ENCODE measurements around the gene CNTNAP5.
A peak's percentile ranks its signal among the peaks of the same experiment; 100 is the strongest.

Gene CNTNAP5

DNA sequence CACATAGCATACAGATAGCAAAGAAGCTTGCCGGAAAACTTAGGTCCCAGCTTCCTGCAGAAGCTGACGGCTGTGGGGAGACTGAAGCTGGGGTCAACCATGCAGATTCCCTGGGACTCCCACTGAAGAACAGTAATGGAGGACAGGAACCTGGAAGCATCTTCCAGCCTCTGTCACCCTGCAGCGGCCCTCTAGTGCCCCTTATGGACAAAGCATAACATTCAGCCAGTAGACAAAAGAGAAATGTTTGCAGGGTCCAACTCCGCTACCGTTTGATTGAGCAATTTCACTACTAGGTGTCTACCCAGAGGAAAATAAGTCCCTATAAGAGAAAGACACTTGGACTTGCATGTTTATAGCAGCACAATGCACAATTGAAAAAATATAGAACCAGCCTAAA lies 460.6 kb downstream of the CNTNAP5 start:
- no peak for DNase-seq

DNA sequence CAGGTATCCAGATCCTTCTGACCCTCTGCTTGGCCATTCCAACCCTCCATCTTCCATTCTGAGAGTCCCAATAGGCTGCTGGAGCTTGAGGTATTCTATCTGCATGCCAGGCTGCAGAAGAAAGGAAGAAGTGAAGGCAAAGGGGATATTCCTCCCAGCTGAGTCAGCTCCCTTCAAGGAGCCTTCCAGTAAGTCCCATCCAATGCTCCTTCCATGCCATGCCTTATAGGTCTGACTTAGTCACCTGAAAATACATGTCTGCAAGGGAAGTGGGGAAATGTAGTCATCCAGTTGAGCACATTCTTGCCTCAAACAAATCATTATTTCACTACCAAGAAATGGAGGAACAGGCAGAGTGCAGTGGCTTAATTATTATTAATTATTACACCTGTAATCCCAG lies 464.6 kb downstream of the CNTNAP5 start:
- no peak for DNase-seq

DNA sequence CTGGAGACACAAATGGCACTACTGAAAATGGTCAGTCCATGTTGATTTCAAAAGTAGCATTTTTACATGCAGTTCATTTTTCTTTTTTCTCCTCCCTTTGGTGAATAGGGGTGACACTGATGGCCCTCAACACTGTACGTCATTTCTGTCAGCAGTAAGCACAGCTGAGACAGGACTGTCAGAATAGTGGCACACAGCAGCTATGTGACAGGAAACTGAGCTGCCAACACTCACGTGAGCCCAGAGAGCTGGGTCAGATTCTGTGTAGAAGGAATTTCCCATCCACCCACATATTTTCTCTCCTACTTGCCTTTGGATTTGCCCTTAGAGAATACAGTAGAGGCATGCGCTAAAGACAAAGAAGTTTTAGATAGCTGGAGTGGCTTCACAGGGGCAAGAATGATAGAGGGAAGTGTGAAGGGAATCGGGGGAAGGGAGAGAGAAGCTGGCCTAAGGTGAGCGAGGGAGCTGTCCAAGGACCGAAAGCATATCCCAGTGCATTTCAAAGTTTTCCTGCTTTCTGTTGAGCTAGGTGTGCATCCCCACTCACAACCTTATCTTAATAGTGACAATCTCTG lies 476.6 kb downstream of the CNTNAP5 start:
- no peak for DNase-seq

DNA sequence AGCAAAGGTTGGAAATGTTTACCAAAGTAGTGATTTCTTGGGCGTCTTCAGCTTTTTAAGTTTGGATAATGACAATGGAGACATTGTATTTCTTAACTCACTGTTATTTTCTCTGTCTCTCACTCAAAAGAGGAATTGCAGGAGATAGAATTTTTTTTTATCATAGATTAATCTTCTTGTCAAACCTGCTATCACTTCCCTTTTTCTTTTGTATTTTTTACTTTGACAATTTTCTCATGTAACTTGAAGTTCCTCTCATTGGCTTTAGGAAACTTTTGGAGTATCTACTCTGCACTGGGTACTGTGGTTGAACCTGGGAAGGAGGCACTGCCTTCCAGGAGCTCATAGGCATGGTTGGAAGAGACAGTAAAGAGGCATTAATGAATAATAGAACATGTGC lies 489.1 kb downstream of the CNTNAP5 start:
- no peak for DNase-seq

DNA sequence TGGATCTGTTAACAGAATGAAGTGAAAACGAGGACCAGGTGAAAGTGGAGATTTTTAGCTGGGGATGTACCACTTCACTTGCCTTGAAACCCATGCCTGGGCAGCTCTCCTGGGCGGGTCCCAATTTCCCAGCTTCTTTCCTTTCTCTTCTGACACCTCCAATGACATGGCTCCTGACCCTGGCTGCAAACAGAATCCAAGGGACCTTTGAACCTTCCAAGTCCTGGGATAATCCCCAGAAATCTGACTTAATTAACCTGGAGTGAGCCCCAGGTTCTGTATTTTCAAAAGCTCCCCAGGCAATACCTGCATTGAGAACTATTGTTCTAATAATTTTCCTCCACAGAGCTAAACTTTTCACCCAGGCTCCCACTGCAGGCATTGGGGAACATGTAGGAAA lies 495.9 kb downstream of the CNTNAP5 start:
- DNase-seq, result no peak

DNA sequence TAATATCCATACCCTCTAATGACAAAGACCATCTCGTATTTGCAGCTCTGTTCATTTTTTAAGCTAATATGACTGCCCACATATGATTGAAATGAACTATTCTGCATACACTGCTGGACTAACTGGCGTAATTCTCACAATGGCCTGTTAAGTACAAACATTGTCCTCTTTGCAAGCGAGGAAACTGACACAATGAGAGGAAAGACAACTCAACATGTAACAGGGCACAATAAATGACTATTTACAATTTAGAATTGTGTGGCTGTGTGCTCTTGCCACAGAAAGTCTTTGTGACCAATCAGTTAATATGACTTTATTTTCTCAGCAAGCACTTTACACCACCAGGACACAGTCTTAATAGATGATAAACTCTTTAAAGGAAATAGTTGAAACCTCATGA lies 498.0 kb downstream of the CNTNAP5 start:
- no peak for DNase-seq

DNA sequence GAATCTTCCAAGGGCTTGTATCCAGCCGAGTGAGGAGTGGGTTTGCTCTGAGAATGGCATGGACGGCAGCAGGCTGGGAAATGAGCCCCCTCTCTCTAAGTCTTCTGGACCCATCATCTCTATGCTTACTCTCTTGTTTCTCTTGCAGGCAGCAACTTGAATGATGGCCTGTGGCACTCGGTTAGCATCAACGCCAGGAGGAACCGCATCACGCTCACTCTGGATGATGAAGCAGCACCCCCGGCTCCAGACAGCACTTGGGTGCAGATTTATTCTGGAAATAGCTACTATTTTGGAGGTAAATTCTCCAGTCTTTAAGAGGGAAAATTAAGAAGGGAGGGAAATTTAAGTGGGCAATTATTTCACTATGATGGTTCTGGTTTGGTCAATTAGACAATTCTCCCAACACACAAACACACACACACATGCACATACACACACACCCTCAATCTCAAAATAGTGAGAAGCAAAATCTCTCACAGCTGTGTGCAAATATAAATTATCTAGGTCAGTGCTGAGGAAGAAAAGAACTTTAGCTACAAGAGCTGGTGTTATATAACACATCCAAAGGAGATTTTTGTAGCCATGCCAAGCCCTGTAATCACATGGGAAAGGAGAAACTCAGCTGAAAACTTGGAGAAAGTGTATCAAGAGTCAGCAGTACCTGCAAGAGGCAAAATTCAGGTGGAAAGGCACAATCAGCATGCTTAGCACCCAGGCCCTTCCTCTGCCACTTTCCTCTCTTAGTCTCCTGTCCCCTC lies 499.2 kb downstream of the CNTNAP5 start:
- peak in 1 of 2 donors; percentile 23 for DNase-seq

DNA sequence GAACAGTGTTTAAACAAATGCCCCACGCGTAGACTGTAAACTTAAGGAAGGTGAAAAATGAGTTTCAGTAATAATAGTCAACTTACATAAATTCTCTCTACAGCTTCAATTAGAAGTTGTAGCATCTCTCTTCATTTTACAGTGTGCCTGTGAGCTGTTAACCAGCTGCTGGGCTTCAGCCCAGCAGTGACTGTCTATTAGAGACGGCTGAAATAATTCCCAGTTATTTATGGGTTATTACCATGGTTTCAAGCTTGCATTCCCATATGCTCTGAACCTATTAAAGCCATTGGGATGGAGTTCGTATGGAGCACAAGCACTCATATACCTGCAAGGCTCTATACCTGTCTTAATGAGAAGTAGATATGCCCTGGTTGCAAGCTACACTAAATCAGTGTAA lies 501.1 kb downstream of the CNTNAP5 start:
- no peak for DNase-seq

DNA sequence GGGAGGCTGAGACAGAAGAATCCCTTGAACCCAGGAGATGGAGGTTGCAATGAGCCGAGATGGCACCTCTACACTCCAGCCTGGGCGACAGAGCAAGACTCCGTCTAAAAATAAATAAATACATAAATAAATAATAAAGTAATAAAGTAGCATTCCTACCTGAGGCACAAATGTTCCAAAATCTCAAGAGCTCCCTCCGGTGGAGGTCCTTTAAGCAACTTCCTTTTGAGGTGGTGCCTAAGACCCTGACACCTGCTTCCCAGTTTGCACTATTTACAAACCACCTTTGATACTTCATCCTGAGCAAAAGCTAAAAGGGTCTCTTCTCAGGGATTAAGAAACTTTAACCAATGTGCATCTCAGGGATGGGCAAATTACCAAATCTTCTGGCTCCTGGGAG lies 505.1 kb downstream of the CNTNAP5 start:
- no peak for DNase-seq

DNA sequence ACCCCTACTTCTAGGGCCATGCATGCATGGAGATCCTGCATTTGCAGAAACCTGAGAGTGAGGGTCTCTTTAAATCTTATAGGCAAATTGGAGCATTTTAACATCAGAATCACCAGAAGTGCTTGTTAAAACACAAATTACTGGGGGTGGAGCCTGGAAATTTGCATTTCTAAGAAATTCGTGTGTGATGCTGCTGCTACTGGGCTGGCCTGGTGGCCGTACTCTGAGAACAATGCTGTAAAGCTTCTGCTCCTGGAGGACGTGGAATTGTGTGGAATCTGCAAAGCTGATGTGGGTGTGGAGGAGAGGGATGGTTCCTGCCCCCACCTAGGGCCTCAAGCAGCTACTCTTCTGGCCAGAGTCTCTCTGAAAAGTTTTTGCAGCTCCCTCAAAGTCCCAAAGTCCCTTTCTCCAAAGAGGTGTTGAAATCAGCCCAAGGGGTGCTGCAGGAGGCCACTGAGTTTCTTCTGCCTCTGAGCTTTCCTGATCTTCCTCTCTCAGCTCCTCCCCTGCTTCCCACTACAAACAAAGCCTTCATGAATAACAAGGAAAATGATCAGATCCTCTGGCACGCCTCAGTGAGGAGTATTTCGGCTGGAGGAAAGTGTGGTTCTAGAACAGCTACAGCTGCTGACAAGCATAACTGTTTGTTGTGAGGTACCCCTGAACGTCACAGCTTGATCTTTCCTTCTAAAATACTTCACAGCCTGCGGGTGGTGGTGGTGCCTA lies 508.3 kb downstream of the CNTNAP5 start:
- DNase-seq, result no peak

DNA sequence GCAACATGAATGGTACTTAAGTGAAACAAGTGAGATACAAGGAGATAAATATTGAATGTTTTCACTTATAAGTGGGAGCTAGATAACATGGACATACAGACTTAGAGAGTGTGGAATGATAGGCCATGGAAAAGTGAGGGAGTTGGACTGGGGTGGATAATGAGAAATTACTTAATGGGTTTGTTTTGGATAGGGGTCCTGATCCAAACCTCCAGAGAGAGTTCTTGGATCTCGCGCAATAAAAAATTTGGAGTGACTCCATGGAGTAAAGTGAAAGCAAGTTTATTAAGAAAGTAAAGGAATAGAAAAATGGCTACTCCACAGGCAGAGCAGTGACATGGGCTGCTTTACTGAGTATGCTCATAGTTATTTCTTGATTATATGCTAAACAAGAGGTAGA lies 508.9 kb downstream of the CNTNAP5 start:
- DNase-seq, result no peak

DNA sequence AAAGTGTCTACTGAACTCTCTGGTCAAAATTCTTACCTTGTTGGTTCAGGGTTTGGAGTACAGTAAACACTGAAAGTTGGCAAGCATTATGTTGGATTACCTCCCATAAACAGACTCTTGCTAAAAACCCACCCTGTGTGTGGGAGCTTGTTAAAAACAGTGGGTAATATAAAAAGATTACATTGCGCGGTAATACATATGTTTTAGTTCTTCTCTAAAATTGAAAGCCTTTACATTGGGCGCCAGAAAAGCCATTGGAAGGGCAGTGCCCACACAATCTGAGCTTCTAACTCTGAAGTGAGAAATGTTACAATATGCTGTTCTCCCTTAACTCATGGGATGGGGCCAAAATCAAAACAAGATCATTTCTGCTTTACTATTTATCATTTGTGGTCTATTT lies 510.7 kb downstream of the CNTNAP5 start:
- peak in 1 of 2 donors; percentile 39 for DNase-seq

DNA sequence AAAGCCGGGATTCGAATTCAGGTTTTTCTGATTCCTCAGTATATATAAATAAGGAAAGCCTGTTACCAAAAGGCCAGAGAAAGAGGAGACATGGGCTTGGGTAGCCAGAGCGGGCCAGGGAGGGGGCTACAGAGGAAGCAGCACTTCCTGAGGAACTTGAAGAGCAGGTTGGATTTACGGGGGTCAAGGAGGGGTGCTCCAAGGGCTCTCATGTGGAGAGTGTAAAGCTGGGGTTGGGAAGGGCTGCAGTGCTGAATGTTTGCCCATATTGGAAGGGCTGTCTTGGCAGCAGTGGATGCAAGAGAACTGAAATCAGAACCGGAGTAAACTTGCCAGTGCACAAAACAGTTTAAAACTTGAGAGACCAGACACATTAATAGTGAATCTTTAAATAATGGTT lies 511.5 kb downstream of the CNTNAP5 start:
- no peak for DNase-seq

DNA sequence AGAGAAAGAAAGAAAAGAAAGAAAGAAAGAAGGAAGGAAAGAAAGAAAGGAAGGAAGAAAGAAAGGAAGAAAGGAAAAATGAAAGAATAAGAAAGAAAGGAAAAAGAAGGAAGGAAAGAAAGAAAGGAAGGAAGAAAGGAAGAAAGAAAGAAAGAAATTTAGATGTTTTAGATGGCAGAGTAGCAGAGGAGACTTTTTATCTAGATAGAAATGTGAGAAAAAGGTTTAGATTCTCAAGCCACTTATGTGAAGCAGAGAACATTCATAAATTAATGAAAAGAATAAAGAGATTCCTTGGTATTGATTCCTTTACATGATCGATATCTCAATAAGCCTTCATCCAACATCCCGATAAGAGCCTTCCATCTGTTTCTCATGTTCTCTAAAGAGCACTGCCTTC lies 513.5 kb downstream of the CNTNAP5 start:
- no peak for DNase-seq

DNA sequence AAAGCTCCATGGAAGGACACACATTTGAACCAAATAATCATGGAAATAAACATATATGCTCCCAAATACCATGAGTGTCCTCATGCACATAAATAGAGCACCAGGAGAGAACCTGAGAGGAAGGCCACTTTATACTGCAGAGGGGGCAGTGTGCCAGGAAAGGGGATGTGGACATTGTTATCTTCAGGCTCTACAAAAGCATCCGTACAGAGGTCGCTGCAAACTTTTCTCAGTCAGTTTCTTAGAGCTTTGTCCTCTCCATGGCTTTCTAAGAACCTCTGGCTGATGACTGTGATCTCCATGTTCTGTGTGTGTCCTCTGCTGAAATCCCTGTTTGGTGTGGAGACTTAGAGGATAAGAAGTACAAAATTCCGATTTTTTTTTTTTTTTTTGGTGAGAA lies 515.7 kb downstream of the CNTNAP5 start:
- no peak for DNase-seq

DNA sequence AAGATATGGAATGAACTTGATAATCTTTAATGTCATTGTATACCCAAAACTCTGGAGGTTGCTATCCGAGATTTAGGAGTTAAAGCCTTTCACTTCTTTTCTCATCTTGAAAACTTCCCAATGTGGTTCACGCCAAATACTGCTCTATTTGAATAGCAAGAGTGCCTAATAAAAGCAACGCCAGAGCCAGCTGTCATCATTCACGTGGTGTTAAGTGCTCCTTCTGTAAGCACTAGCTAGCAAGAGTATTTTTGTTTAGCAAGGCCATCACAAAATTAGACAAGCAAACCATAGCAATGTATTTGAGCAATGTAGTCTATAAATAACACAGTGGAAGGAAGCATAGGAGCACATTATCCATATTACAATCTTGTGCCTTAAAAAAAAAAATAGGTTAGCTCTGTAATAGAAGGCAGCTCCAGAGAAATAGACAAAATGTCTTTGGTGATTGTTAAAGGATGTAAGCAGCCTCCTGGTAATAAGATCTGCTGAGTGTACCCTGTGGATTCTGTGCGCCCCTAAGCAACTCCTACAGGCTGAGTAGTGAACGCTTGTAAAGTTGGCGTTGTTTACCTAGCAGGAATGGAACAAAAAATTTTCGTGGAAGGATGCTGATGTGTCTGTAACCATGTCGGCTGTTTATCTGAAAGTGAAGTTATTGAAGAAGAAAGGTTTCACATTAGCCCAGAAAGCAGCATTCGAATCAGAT lies 518.0 kb downstream of the CNTNAP5 start:
- no peak for DNase-seq

DNA sequence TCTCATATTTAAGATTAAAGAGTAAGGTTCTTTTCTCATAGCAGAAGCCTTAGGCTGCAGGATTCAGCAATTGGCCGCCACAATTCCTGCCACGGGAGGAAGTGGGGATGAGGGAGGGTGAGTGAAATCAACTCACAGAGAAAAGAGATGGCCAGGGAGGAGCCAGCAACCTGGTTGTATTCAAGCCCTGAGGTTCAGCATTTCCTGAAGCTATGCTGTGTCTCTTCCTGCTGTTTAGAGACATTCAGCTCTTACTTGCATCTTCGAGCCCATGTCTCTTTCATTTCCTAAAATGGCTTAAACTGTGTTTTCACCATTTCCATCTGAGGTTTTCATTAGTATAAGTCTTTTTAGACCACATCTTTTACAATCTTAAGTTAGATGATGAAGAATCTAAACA lies 522.6 kb downstream of the CNTNAP5 start:
- no peak for DNase-seq

DNA sequence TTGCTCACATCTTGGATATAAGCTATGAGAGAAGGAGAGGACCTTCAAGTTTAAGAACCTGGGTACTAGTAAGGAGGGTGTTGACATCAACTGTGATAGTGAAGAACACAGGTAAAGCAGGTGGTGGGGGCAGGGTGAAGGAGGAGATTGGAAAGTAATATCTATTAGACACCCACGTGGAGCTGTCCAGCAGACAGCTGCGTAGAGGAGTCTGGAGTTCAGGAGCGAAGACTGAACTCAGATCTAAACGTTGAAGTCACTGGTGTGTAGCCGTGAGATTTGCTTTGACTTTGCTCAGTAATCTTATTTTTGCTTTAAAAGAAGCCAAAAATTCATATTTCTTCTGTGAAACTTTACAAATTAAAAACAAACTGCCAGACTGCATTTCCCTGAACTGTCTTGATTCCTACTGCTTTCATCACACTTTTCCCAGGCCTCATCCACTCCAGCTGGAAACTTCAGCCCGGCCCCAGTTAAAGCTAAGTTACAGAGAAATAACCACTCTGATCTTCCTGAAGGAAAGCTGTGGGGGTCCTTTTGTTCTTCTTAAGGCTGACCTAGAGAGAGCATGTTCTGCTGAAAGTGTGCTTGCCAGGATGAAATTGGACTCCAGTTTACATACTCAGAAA lies 533.3 kb downstream of the CNTNAP5 start:
- no peak for DNase-seq

DNA sequence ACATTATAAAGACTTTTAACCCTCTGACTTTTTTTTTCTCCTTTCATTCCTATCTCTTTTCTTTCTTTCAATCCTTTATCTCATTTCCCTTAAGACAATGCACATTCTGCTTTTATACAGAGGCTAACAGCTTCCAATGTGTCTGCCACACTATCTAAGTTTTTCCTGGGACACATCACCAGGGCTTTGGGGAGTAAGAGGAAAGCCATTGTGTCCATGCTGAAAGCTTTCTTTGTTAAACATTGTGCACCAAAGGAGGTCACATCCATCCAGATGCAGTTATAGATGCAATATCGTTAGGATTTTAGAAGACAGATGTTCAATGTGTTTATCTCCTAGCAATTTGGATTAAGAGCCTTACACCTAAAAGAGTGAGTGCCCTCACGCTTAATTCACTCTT lies 534.1 kb downstream of the CNTNAP5 start:
- no peak for DNase-seq

DNA sequence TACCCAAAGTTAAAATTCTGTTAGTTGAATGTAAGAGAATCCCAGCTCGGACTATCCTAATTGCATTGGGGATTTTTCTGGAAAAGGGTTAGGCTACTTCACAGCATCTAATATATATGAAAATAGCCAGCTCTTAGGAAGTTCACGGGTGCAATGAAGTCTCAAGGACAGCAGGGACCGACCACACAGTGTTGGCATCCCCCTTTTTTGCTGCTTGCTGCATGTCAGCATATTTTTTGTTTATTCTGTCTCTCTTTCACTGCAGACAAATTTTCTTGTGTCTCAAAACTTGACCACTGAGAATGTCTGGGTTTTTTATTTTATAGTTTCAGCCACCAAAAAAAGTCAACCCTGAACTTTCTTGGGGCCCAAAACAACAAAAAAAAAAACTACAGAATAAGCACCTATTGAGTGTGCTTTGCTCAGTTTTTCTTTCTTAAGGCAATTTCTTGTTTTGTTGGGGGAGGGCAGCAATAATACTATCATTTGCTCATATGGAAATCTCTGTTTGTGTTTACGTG lies 535.6 kb downstream of the CNTNAP5 start:
- DNase-seq, result no peak

DNA sequence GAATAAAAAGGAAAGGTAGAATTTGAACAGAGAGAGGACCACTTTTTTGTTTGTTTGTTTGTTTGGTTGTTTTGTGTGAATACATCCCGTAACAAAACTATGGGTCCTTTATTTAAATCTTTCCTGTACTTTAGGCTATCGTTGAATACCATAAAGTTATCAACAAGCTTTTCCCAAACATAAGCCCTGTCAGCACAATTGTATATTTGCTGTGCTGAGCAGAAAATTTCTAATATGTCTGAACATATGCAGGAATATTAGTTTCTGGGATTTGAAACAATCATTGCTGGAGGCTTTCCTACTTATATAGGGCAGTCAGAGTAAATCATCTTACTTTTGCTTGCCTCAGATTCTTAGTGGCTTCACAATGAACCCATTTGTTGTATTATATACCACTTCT lies 536.4 kb downstream of the CNTNAP5 start:
- no peak for DNase-seq

DNA sequence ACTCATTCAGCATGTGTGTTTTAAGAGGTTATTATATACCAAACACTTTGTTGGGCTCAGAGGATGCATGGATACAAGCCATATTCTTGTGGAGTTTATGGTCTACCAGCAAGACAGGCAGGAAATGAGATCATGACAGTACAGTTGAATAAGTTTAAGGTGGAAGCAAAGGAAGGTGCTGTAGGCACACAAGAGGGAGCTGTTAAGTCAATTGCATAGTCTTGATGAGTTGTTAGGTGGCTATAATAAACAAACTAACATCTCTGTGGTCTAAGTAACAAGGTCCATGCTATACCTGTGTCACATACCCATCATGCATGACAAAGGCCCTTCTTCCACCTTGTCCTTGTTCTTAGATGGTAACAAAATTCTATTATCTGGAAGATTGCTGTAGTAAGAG lies 538.3 kb downstream of the CNTNAP5 start:
- no peak for DNase-seq

DNA sequence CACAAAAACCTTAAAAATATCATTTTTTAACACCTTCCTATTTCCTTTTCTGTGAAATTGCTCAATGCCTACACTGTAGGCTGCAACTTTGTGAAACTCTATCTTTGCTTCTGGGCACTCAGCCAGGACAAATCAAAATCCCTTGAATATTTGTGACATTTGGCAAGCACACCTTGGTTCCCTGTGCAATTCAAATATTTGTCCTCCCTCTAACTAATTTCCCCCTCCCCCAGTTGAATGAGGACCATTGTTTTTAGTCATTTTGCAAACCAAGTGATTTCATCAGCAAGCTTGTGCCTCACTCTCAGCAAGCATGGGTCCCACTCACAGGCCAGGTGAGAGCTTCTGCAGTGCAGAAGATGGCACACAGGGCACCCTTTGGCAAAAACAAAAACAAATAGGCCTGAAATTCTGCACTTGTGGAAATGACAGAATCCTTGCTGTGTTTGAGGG lies 541.5 kb downstream of the CNTNAP5 start:
- no peak for DNase-seq

All from hippocampal formation (tissue), 2 donors.